SH-SY5Y (cell line): ENCODE data around the gene KRT84.

Experiments
- GATA2 ChIP-seq: IDR thresholded peaks from 2 replicates; pipeline ENCODE4 v1.6.1; 2011; ENCODE audit warnings: mild to moderate bottlenecking, low read depth, low read length
- GATA3 ChIP-seq: IDR thresholded peaks from 2 replicates; pipeline ENCODE4 v1.6.1; 2011; ENCODE audit warnings: low read depth, mild to moderate bottlenecking, low read length, moderate library complexity

- no peak for TF ChIP-seq GATA2
- no peak for TF ChIP-seq GATA3
Measured at GRCh38 chr12:52382854-52383253, 2.6 kb downstream of the KRT84 start.
